Medulla oblongata (tissue), 1 donor: ENCODE data around the gene AP3B1.

ENCODE experiments used
- DNase-seq: peaks from one replicate; pipeline ENCODE4 v3.0.0-alpha.2; 2015; ENCODE audit errors: extremely low spot score

AP3B1 gene

DNA sequence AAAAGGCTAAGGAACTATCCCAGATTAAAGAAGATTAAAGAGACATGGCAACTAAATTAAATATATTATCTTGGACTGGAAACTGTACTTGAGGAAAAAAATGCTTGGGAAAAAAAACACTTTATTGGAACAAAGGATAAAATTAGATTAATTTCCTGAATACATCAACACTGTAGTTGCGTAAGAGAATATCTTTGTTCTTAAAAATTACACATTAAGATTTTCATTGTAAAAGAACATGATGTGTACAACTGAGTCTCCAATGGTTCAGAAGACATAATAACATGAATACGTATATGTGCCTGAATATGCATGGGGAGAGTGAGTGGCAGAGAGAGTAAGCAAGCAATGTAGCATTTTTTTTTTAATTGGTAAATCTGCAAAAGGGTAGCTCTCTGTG, 2.8 kb downstream of the AP3B1 start:
- DNase-seq, result no peak

DNA sequence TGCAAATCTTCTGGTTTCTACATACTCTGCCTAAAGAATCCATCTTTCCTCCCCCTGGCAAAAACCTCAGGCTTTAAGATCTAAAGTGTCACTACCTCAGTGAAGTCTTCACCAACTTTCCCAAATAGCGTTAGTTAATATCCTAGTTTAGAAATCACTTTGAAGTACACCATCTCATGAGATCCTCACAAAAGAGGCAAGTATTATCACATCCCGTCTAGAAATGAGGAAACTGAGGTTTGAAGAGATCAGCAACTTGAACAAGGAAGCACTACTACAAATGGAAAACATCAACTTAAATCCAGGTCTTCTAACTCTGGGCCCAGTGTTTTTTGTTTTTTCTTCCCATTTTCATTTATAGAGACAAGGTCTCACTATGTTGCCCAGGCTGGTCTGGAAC, 4.6 kb downstream of the AP3B1 start:
- DNase-seq, result no peak

DNA sequence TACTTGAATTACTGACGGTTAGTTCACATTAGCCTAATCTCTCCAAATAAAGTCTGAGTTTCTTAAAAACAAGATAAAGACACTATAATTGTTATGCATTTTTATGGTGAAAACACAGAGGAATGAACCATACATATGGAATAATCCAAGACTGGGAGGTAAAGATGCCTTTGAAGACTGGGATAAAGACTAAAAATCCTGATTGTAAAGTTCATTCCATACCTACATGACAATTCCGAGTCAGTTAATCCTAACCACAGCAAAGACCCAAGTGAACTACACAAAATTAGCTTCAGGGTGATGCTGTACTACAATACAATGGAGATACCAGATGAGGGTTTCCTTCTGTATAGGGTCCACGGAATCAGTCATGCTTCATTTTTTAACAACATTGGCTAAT, 6.3 kb downstream of the AP3B1 start:
- no peak for DNase-seq

DNA sequence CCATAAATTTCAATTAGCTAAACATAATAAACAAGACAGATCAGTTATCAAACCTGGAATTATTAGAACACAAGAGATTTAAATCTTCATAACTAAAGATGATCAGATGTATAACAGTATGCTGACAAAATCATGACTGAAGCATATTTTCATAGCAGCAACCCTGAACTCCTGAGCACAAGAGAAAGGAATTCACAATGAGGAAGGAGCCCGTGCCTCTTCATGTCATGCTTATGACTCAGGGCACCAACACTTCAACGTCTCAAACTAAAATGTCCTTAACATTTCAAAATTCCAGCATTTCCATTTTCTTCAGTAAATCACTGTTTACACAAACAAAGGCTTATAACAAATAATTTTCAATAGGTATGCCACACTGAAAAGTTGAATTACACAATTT, 6.7 kb downstream of the AP3B1 start:
- DNase-seq, result no peak

DNA sequence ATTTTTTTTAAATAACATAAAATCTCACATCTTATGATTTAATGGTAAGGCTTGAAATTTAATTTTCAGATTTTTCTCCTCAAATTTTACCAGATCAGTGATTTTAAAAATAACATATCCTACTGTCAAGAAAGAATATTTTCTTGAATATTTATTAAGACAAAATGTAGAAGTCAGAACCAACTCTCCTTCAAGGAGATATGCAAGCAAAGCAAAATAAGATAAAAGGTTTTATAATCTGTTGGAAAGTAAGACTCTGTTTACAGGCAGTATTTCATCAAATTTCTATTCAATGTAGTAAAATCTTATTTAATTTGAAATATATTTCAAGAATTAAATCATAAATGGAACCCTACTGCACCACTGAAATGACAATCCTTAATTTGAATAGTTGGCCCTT, 7.3 kb downstream of the AP3B1 start:
- DNase-seq, result no peak

DNA sequence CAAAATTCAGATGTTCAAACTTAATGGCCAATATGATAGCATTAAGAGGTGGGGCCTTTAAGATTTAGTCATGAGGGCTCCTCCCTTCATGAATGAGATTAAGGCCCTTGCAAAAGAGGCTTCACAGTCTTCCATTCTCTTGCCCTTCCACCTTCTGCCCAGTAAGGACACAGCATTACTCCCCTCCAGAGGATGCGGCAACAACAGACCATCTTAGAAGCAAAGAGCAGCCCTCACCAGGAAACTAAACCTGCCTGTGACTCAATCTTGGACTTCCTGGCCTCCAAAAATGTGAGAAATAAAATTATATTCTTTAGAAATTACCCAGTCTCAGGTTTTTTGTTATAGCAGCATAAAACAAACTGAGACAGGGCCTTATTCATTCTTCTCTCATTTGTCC, 8.2 kb downstream of the AP3B1 start:
- DNase-seq, result no peak

DNA sequence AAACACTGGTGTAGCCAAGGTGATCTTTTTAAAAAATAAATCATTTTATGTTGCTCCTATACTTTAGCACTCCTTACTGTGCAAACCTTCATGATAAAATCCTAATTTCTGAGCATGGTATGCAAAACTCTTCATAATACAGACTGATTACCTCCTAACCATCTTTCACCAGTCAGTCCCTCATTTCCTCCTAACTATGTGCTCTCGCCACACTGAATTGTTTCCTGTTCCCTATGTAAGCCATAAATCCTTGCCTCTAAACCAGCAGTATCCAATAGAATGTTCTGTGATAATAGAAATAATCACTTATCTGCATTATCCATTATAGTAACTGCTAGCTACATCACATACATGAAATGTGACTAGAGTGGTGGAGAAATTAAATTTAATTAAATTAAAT, 10.7 kb downstream of the AP3B1 start:
- no peak for DNase-seq

DNA sequence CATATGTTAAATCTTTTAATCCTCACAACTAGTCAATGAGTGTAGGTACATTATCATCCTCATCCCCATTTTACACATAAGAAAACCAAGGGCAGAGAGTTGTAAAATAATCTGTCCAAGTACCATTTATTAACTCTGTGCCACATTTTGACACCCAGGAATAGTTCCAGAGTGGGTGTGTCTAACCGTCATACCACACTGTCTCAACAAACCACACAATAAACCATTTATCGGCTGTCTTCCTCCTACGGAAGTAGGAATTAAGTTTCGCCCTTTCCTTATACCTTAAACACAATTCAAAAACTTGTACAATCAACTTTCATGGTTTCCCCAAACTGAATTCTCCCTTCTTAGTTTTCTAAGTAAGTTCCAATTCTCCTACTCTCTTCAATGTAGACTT, 11.4 kb downstream of the AP3B1 start:
- DNase-seq, result no peak

DNA sequence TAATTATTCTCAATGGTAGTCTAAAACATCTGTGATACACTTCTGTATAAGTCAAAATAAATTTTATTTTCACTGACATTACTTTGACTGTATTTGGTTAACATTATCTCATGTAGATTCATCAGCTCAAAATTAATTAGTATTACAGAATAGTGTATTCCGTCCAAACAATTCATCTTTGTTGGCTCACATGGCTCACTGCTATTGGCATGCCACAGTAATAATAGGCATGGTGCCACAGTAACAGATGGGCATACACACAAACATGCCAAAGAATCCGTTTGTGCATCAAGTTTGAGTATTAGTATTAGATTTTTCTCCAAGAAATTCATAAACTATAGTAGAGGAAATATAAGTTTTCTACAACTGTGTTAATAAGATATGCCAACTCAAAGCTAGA, 14.2 kb downstream of the AP3B1 start:
- peak; percentile 48 for DNase-seq

DNA sequence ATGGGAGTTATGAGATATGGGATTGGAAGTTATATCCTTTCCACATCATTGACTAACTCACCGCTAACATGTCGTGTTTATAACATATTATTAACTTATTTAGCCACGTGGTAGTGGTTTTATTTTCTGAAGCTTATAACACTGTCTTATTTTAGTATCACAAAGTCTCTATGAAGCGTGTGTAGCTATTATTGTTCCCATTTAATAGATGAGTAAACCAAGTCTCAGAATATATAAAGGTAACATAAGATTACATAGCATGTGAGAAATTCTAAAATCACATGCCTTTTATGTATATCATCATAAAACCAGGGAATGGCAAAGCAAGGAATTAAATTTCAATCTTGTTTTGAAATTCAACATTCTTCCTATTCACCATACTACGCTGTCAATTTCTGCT, 15.3 kb downstream of the AP3B1 start:
- DNase-seq, result no peak

DNA sequence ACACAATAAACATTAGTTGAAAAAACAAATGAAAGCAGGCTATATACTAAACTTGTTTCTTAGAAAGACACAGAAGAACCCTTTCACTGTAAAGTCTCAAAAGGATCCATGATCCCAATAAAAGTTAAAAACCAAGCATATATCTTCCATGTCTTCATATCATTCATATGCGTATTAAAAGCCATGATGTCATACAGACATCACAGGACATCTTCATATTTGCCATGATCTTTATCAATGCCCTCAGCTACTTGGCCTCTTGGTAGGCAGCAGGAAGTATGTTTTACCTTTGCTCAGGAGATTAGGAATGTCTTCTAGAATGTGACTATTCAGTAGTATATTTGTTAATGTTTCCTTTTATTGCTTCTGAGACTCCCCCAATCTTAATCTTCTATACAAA, 16.8 kb downstream of the AP3B1 start:
- DNase-seq, result no peak

DNA sequence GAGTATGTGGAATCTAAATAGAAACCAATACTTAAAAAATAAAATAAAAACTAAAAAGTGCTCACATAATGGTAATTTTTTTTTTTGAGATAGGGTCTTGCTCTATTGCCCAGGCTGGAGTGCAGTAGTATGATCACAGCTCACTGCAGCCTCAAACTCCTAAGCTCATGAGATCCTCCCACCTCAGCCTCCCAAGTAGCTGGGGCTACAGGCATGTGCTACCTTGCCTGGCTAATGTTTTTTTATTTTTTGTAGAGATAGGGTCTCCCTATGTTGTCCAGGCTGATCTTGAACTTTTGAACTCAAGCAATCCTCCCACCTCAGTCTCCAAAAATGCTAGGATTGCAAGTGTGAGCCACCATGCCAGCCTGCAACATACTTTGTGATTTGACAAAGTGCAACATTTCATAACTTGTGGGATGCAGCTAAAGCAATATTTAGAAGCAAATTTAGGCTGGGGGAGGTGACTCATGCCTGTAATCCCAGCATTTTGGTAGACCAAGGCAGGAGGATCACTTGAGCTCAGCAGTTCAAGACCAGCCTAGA, 18.4 kb downstream of the AP3B1 start:
- DNase-seq, result no peak

DNA sequence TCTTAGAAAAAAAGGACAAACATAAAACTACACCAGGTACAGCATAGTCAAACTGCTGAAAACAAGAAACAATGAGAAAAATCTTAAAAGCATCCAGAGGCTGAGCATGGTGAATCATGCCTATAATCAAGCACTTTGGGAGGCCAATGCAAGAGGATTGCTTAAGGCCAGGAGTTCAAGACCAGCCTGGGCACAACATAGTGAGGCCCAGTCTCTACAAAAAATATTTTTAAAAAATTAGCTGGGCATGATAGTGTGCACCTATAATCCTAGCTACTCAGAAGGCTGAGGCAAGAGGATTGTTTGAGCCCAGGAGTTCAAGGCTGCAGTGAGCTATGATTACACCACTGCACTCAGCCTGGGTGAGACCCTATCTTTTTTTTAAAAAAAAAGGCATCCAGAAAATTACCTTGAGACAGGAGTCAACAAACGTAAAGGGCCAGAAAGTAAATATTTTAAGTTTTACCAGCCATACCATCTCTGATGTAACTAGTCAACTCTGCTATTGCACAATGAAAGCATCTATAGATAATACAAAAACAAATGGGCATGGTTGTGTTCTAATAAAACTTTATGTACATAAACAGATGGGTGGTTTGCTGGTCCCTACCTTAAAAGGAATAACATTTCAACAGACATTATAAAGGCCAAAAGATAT, 19.8 kb downstream of the AP3B1 start:
- DNase-seq, result no peak

DNA sequence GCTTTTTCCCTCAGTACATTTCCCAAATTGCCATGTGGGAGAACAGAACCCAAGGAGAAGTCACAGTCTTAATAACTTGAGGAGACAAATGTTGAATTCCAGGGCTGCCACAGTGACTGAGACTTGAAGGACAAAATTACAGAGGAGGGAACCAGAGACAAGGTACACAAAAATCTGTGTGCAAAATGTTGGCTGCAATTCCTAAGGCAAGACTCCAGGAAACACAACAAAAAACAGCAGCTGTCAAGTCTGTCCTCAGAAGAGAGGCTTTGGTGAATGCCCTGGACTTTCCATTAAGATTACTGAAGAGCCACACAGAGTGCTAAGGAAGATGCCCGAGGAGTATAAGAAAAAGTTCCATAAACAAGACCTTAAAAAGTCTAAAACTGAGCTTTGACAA, 21.1 kb downstream of the AP3B1 start:
- no peak for DNase-seq

DNA sequence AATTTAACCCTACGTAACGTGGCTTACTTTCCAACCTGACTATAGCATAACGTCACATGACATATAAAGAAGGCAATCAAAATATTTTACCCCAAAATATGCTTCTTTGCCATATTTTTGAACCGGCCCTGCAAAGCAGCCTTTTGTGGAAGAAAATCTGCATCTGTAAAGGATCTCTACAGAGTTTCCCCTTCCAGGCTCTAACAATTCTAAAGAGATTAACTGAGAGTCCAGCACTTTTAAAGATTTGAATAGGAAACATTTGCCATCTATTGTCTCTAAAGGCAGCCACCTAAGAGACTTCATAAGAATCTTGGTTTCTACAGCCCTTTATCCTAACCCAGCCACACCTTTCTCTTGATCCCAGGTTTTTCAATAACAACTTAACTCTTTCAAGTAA, 22.7 kb downstream of the AP3B1 start:
- no peak for DNase-seq

DNA sequence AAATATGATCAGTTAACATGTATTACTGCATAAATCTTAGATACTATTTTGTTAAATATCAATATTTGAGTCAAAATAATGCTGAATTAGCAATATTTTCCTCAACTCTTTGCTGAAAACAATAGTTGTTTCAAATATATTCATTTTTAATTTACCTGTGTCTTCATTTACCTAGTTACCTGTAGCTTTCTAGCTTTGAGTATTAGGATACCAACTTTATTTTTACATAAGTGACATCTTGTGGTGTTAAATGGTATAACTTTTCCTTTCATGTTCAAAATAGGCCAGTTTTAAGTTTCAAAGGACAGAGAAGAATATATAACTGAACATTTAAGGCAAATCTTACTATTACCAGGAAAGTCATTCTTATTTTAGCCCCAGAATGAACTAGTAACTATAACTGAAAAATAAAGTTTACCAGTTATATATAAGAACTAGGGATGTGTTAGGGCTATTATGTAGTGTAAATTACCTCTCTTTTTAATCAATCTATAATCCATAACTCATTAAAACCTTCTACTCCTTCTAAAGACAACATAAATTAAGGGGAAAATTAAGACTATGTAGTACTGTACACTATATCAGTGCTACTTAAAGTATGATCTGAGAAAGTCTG, 25.3 kb downstream of the AP3B1 start:
- DNase-seq, result peak; percentile 36

DNA sequence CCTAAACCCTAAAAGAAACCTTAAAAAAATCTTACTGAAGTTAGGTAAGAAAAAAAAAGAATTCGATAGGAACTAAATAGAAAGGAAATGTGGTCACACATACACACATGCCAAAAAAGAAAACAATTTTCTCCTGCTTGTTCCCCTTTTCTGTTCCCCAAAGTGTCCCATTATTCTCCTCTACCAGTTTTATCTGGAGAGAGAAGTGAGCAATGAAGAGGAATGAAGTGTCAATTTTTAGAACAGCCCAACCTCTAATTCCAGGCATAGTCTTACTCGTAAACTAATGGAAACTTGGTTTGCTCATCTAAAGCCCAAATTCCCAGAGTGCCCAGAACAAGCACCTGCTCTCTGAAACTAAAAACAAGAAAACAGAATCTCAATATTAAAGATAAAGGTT, 26.1 kb downstream of the AP3B1 start:
- peak; percentile 49 for DNase-seq

DNA sequence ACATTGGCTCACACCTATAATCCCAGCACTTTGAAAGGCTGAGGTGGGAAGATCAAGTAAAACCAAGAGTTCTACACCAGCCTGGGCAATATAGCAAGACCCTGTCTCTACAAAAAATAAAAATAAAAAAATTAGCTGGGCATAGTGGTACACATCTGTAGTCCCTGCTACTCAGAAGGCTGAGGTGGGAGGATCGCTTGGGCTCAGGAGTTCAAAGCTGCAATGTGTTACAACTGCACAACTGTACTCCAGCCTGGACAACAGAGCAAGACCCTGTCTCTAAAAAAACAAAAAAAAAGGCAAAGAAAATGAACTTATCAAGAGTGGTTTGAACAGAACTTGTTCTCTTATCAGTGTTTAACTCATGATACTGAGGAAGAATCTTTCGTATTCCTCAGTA, 29.3 kb downstream of the AP3B1 start:
- no peak for DNase-seq

DNA sequence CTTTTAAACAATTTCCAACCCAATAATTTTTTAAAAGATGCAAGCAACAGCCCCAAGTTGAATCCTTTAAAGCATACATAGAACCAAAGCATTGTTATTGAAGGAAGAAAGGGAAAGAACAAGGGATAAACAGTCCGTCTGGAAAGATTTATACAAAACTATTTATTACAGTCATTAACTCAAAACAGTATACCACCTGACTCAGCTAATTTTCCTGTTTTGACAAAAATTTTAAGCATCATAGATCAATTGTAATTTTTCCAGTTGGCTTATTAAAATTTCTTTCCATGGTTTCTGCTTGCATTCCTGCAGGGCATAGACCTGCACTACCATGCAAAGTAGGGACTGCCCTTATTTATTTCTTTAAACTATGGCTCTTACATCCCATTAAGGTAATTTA, 29.9 kb downstream of the AP3B1 start:
- no peak for DNase-seq

DNA sequence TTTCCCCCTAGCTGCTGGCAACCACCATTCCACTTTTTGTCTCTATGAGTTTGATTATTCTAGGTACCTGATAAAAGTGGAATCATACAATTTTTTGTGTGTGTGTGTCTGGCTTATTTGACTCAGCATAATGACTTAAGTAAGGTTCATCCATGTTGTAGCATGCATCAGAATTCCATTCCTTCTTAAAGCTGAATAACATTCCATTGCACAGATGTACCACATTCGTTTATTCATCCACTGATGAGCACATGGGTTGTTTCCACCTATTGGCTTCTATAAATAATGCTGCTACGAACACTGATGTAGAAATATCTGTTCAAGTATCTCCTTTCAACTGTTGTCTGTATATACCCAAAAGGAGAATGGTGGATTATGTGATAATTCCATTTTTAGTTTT, 33.7 kb downstream of the AP3B1 start:
- DNase-seq, result no peak

DNA sequence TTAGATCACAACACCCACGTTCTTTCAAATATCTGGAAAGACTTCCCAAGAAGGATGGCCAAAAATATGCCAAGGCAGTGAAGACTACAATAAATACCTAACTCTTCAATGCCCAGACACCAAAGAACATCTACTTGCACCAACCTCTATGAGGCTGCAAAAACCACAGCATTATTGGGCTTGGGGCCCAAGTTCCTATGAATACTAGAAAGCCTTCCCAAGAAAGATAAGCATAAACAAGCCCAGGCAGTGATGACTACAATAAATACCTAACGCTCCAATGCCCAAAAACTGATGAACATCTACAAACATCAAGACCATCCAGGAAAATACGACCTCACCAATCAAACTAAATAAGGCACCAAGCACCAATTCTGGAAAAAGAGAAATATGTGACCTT, 41.3 kb downstream of the AP3B1 start:
- DNase-seq, result no peak

DNA sequence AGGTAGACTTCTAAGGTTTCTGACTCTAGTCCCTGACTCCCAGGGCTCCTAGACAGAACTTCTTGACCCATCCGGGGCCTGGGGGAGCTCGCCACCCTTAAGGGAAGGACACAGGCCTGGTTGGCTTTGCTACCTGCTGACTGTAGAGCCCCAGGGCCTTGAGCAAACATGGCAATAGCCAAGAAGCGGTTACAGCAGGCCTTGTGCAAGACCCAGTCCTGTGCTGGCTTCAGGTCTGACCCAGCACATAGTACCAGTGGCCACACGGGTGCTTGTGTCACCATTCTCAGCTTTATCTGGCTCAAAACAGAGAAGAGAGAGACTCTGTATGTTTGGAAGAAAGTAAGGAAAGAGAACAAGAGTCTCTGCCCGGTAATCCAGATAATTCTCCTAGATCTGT, 41.8 kb downstream of the AP3B1 start:
- DNase-seq, result no peak

DNA sequence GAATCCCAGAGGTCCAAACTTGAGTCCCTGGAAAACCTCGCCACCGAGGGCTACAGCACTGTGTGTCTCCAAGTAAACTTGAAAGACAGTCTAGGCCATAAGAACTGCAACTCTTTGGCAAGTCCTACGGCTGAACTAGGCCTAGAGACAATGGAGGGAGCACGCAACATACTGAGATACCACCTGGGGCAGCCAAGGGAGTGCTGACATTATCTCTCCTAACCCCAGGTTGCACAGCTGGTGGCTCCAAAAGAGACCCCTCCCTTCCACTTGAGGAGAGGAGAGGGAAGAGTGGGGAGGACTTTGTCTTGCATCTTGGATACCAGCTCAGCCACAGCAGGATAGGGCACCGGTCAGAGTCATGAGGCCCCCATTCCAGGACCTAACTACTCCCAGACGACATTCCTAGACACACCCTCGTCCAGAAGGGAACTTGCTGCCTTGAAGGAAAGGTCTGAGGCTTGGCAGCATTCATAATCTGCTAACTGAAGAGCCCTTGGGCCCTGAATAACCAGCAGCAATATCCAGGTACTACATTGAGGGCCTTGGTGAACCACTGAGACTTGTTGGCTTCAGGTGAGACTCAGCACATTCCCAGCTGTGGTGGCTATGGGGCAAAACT, 42.7 kb downstream of the AP3B1 start:
- no peak for DNase-seq
